ENCODE measurements around the gene STKLD1. TPM values are rescaled to one million over a fixed set of nuclear protein-coding genes. Genes with fewer than 3 reads are reported as not detected.

STKLD1 gene
- total and polyA plus RNA-seq, 4 donors = 1.2 to 7.5 (median 3.0) TPM

DNA sequence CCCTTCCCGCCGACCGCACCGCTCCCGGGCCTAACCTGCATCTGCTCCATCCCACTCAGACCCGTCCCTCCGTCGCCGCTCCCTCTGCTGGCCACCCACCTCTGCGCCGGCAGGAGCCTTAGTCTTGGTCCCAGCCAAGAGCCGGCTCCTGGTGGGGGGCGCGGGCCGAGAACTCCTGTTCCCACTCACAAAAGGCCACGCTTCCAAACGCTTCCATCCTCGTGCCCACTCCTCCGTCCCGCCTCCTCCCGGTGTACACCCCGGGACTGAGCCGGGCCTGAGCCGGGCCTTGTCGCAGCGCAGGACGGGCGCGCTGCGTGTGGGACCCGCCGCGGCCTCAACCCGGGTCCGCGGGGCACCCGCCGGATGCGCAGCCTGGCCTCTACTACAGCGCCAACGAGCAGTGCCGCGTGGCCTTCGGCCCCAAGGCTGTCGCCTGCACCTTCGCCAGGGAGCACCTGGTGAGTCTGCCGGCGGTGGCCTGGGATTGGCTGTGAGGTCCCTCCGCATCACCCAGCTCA is 53.5 kb downstream of the STKLD1 start:
- H3K9me3 ChIP-seq (ENCODE audit: control insufficient read depth, insufficient read depth, low read length) = no peaks in the 10 kb centered on the region
- H3K4me1 ChIP-seq (ENCODE audit: control insufficient read depth, insufficient read depth, low read length) = peaks cover 3% of the 10 kb centered on the region
- H3K36me3 ChIP-seq (ENCODE audit: control insufficient read depth, insufficient read depth, low read length) = peaks cover 24% of the 10 kb centered on the region
- peak in 2 of 6 donors; percentile 2 to 10 for DNase-seq (ENCODE audit: low read depth in 4 of 6, low spot score in 6 of 6)
- WGBS (ENCODE audit: insufficient coverage) = 14% methylated on average over 48 of the region's 49 CpGs
- H3K4me3 ChIP-seq (ENCODE audit: low read depth, low read length) = no peak overlapping the region
- no peak overlapping the region for H3K27ac ChIP-seq (ENCODE audit: low read depth, low read length)
- peaks cover 19% of the 10 kb centered on the region for H3K27me3 ChIP-seq (ENCODE audit: control insufficient read depth, insufficient read depth, low read length)

DNA sequence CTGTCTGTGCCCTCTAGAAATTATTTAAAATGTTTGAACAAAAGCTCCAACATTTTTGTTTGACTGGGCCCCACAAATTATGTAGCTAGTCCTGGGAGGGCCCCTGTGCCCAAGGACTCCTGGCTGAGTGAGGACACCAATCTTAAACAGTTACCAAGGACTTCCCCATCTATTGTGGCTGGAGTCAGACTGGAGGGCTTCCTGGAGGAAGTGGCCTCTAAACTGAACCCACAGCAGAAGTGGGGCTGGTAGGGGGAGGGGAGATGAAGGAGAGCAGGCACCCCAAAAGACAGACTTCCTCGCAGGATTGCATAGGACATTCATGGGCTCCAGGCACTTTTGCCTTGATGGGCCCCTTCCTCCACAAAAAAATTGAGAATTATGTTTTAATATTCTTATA is 54.1 kb downstream of the STKLD1 start:
- H3K36me3 ChIP-seq (ENCODE audit: control insufficient read depth, insufficient read depth, low read length) = peaks cover 22% of the 10 kb centered on the region
- no peak overlapping the region for H3K4me3 ChIP-seq (ENCODE audit: low read depth, low read length)
- no peak overlapping the region for H3K27ac ChIP-seq (ENCODE audit: low read depth, low read length)
- DNase-seq (ENCODE audit: low read depth in 4 of 6, low spot score in 6 of 6) = no peak
- no CpG with 5 or more reads among the region's 1 CpG for WGBS (ENCODE audit: insufficient coverage)
- H3K4me1 ChIP-seq (ENCODE audit: control insufficient read depth, insufficient read depth, low read length) = peaks cover 3% of the 10 kb centered on the region
- H3K9me3 ChIP-seq (ENCODE audit: control insufficient read depth, insufficient read depth, low read length) = no peaks in the 10 kb centered on the region
- H3K27me3 ChIP-seq (ENCODE audit: control insufficient read depth, insufficient read depth, low read length) = peaks cover 19% of the 10 kb centered on the region

DNA sequence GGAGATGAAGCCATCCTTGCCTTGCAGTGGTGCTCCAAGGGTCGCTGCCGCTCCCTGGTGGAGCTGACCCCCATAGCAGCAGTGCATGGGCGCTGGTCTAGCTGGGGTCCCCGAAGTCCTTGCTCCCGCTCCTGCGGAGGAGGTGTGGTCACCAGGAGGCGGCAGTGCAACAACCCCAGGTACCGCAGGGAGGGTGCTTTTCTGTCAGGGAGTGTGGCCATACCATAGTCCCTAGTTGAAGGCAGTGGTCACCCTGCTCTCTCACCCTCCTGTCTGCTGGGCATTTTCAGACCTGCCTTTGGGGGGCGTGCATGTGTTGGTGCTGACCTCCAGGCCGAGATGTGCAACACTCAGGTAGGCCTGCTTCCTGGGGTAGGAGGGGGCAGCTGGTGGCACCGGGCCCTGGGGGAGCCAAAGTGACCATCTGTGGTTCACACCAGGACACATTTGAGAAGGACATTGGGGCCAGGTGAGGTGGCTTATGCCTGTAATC is 57.2 kb downstream of the STKLD1 start:
- no peak overlapping the region for H3K27ac ChIP-seq (ENCODE audit: low read depth, low read length)
- H3K36me3 ChIP-seq (ENCODE audit: control insufficient read depth, insufficient read depth, low read length) = peaks cover 19% of the 10 kb centered on the region
- H3K27me3 ChIP-seq (ENCODE audit: control insufficient read depth, insufficient read depth, low read length) = peaks cover 2% of the 10 kb centered on the region
- DNase-seq (ENCODE audit: low read depth in 4 of 6, low spot score in 6 of 6) = no peak
- H3K4me1 ChIP-seq (ENCODE audit: control insufficient read depth, insufficient read depth, low read length) = peaks cover 3% of the 10 kb centered on the region
- no peak overlapping the region for H3K4me3 ChIP-seq (ENCODE audit: low read depth, low read length)
- WGBS (ENCODE audit: insufficient coverage) = 83% methylated on average over 11 of the region's 11 CpGs
- no peaks in the 10 kb centered on the region for H3K9me3 ChIP-seq (ENCODE audit: control insufficient read depth, insufficient read depth, low read length)

DNA sequence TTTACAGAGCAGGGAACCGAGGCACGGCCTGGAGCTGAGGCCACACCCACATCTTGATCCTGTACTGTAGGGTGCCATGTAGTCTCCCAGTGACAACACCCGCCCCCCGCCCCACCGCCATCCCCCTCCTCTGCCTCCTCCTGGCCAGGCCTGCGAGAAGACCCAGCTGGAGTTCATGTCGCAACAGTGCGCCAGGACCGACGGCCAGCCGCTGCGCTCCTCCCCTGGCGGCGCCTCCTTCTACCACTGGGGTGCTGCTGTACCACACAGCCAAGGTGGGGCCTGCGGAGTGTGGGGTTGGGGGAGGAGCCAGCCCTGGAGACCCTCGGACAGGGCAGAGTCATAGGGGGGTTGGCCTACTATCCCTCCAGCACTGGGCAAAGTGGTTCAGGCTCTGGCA is 60.5 kb downstream of the STKLD1 start:
- no peaks in the 10 kb centered on the region for H3K27me3 ChIP-seq (ENCODE audit: control insufficient read depth, insufficient read depth, low read length)
- H3K4me3 ChIP-seq (ENCODE audit: low read depth, low read length) = no peak overlapping the region
- H3K4me1 ChIP-seq (ENCODE audit: control insufficient read depth, insufficient read depth, low read length) = no peaks in the 10 kb centered on the region
- no peaks in the 10 kb centered on the region for H3K9me3 ChIP-seq (ENCODE audit: control insufficient read depth, insufficient read depth, low read length)
- H3K36me3 ChIP-seq (ENCODE audit: control insufficient read depth, insufficient read depth, low read length) = peaks cover 36% of the 10 kb centered on the region
- no peak overlapping the region for H3K27ac ChIP-seq (ENCODE audit: low read depth, low read length)
- DNase-seq (ENCODE audit: low read depth in 4 of 6, low spot score in 6 of 6) = no peak
- 70% methylated on average over 5 of the region's 16 CpGs for WGBS (ENCODE audit: insufficient coverage)

DNA sequence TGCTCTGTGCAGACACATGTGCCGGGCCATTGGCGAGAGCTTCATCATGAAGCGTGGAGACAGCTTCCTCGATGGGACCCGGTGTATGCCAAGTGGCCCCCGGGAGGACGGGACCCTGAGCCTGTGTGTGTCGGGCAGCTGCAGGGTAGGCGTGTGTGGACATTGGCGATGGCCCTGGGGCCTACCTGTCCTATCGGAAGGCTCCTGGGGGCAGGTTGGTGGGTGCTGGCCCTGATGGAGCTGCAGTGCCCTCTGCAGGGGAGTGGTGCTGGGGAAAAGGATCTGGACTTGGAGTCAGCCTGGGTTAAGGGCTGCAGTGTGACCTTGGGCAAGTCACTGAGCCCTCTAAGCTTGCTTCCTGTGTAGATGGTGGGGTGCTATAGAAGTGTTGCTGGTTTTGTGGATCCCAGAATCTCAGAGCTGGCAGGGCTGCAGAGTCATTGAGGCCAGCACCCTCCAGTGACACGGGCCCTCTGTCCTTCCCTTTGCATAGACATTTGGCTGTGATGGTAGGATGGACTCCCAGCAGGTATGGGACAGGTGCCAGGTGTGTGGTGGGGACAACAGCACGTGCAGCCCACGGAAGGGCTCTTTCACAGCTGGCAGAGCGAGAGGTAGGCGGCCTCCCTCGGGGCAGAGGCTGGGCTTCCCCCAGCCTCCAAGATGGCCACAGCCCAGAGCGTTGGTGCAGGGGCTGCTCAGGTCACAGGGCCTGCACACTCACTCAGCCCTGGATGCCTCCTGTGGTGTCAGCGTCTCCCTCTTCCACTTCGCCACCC is 61.8 kb downstream of the STKLD1 start:
- H3K4me3 ChIP-seq (ENCODE audit: low read depth, low read length) = no peak overlapping the region
- H3K9me3 ChIP-seq (ENCODE audit: control insufficient read depth, insufficient read depth, low read length) = no peaks in the 10 kb centered on the region
- DNase-seq (ENCODE audit: low read depth in 4 of 6, low spot score in 6 of 6) = no peak
- no peaks in the 10 kb centered on the region for H3K27me3 ChIP-seq (ENCODE audit: control insufficient read depth, insufficient read depth, low read length)
- no peak overlapping the region for H3K27ac ChIP-seq (ENCODE audit: low read depth, low read length)
- WGBS (ENCODE audit: insufficient coverage) = 89% methylated on average over 20 of the region's 20 CpGs
- peaks cover 40% of the 10 kb centered on the region for H3K36me3 ChIP-seq (ENCODE audit: control insufficient read depth, insufficient read depth, low read length)
- no peaks in the 10 kb centered on the region for H3K4me1 ChIP-seq (ENCODE audit: control insufficient read depth, insufficient read depth, low read length)

DNA sequence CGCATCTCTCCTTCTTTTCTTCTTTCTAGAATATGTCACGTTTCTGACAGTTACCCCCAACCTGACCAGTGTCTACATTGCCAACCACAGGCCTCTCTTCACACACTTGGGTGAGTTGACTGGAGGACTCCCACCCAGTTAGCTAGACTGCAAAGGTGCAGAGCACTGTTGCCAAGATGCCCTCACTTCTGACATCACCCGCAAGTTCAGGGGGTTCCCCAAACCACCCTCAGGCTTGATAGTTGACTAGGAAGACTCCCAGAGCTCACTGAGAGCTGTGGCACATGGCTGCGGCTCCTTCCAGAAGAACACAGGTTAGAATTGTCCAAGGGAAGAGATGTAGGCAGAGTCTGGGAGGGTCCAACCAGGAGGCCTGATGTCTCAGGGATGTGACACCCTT is 63.2 kb downstream of the STKLD1 start:
- Histone ChIP-seq H3K4me1 (ENCODE audit: control insufficient read depth, insufficient read depth, low read length) (no peaks in the 10 kb centered on the region), H3K27me3 (ENCODE audit: control insufficient read depth, insufficient read depth, low read length) (no peaks in the 10 kb centered on the region), H3K27ac (ENCODE audit: low read depth, low read length) (no peak overlapping the region), H3K36me3 (ENCODE audit: control insufficient read depth, insufficient read depth, low read length) (peaks cover 41% of the 10 kb centered on the region), H3K4me3 (ENCODE audit: low read depth, low read length) (no peak overlapping the region), H3K9me3 (ENCODE audit: control insufficient read depth, insufficient read depth, low read length) (no peaks in the 10 kb centered on the region)
- 100% methylated on average over 2 of the region's 4 CpGs for WGBS (ENCODE audit: insufficient coverage)
- no peak for DNase-seq (ENCODE audit: low read depth in 4 of 6, low spot score in 6 of 6)

DNA sequence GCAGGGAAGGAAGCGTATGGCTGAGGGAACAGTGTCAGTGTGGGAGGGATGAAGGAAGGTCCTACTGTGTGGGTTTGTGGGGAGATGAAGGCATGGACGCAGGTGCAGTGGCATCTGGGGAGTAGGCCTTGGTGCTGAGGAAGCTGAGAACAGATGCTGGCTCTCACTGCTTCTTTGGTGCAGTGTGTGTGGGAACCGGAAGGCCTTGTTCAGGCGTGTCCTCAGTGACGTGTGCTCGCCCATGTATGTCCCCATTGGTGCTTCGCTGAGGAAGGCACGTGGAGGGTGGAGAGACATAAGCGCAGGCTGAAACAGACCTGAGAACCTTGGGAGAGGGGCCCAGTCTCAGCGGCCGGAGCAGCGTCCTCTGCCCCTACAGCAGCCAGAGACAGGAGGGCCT is 64.7 kb downstream of the STKLD1 start:
- no peaks in the 10 kb centered on the region for H3K9me3 ChIP-seq (ENCODE audit: control insufficient read depth, insufficient read depth, low read length)
- H3K4me3 ChIP-seq (ENCODE audit: low read depth, low read length) = no peak overlapping the region
- WGBS (ENCODE audit: insufficient coverage) = 95% methylated on average over 8 of the region's 12 CpGs
- DNase-seq (ENCODE audit: low read depth in 4 of 6, low spot score in 6 of 6) = no peak
- H3K27ac ChIP-seq (ENCODE audit: low read depth, low read length) = no peak overlapping the region
- H3K36me3 ChIP-seq (ENCODE audit: control insufficient read depth, insufficient read depth, low read length) = peaks cover 48% of the 10 kb centered on the region
- H3K4me1 ChIP-seq (ENCODE audit: control insufficient read depth, insufficient read depth, low read length) = no peaks in the 10 kb centered on the region
- no peaks in the 10 kb centered on the region for H3K27me3 ChIP-seq (ENCODE audit: control insufficient read depth, insufficient read depth, low read length)

DNA sequence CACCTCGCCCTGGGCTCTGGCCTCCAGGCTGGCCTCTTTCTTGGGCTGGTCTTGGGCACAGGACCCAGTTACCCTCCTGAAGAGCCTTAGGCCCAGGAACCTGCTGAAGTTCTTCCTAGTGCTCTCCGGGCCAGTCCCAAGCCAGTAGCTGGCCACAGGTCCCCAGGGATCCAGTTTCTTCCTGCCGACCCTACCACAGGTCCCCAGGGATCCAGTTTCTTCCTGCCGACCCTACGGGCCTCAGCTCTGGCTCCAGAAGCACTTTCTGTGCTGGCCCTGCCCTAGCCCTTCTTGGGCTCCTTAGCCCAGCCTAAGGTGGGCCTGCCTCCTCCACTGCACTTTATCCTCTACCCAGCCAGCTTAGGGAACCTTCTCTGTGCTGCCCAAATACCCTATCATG is 65.4 kb downstream of the STKLD1 start:
- WGBS (ENCODE audit: insufficient coverage) = 82% methylated on average over 5 of the region's 5 CpGs
- Histone ChIP-seq H3K27ac (ENCODE audit: low read depth, low read length) (no peak overlapping the region), H3K4me3 (ENCODE audit: low read depth, low read length) (no peak overlapping the region), H3K4me1 (ENCODE audit: control insufficient read depth, insufficient read depth, low read length) (no peaks in the 10 kb centered on the region), H3K9me3 (ENCODE audit: control insufficient read depth, insufficient read depth, low read length) (no peaks in the 10 kb centered on the region), H3K27me3 (ENCODE audit: control insufficient read depth, insufficient read depth, low read length) (no peaks in the 10 kb centered on the region), H3K36me3 (ENCODE audit: control insufficient read depth, insufficient read depth, low read length) (peaks cover 48% of the 10 kb centered on the region)
- no peak for DNase-seq (ENCODE audit: low read depth in 4 of 6, low spot score in 6 of 6)

DNA sequence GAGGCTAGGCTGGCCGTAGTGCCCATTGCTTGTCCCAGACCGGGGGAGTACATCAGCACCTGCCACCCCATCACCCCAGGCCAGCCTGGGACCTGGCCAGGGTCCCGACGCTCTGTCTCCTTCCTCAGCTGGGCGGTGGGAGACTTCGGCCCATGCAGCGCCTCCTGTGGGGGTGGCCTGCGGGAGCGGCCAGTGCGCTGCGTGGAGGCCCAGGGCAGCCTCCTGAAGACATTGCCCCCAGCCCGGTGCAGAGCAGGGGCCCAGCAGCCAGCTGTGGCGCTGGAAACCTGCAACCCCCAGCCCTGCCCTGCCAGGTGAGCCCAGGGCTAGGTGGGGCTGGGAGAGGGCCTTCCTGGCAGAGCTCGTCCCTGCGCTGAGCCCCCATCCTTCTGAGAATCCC is 67.1 kb downstream of the STKLD1 start:
- 90% methylated on average over 12 of the region's 15 CpGs for WGBS (ENCODE audit: insufficient coverage)
- Histone ChIP-seq H3K4me3 (ENCODE audit: low read depth, low read length) (no peak overlapping the region), H3K9me3 (ENCODE audit: control insufficient read depth, insufficient read depth, low read length) (no peaks in the 10 kb centered on the region), H3K27me3 (ENCODE audit: control insufficient read depth, insufficient read depth, low read length) (no peaks in the 10 kb centered on the region), H3K4me1 (ENCODE audit: control insufficient read depth, insufficient read depth, low read length) (no peaks in the 10 kb centered on the region), H3K36me3 (ENCODE audit: control insufficient read depth, insufficient read depth, low read length) (peaks cover 42% of the 10 kb centered on the region), H3K27ac (ENCODE audit: low read depth, low read length) (no peak overlapping the region)
- no peak for DNase-seq (ENCODE audit: low read depth in 4 of 6, low spot score in 6 of 6)

DNA sequence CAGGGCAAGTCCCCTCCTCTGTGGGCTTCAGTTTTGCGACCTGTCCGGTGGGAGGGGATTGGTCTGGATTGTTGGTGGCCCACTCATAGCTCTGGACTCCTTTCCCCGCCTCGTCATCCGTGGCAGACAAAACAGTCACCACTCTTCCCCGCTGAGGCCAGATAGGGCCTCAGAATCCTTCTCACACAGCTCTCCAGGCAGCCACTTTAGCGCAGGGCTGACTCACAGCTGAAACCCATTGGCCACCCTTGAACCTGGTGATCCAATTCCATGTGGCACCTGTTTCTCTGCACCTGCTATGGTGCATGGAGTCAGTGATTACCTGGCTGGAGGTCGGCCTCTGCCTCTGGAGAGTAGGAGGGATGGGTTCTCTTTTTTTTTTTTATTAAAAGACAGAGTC is 67.8 kb downstream of the STKLD1 start:
- H3K4me3 ChIP-seq (ENCODE audit: low read depth, low read length) = no peak overlapping the region
- peaks cover 44% of the 10 kb centered on the region for H3K36me3 ChIP-seq (ENCODE audit: control insufficient read depth, insufficient read depth, low read length)
- no peaks in the 10 kb centered on the region for H3K9me3 ChIP-seq (ENCODE audit: control insufficient read depth, insufficient read depth, low read length)
- no peak overlapping the region for H3K27ac ChIP-seq (ENCODE audit: low read depth, low read length)
- WGBS (ENCODE audit: insufficient coverage) = 82% methylated on average over 6 of the region's 8 CpGs
- H3K4me1 ChIP-seq (ENCODE audit: control insufficient read depth, insufficient read depth, low read length) = no peaks in the 10 kb centered on the region
- H3K27me3 ChIP-seq (ENCODE audit: control insufficient read depth, insufficient read depth, low read length) = no peaks in the 10 kb centered on the region
- DNase-seq (ENCODE audit: low read depth in 4 of 6, low spot score in 6 of 6) = no peak

All from spinal cord (tissue), 10 donors.